Measurements from ENCODE around the gene FGF8.

GRCh38 chr10:101816376-101816775 is 40.5 kb upstream of the FGF8 start:
- TF ChIP-seq CTCF (IDR thresholded peaks at IDR 0.05), result no peak
- no peak for TF ChIP-seq POLR2A (IDR thresholded peaks at IDR 0.05)
- no peak for TF ChIP-seq EP300 (IDR thresholded peaks at IDR 0.05)

Measured in tibial nerve (tissue), 4 donors.